A673 (cell line): ENCODE measurements around the gene CMTM8. TPM values are rescaled to one million over a fixed set of nuclear protein-coding genes. Genes with fewer than 3 reads are reported as not detected.

Experiments used
- BruUV-seq: library from RNA; stranded (reverse); fragments of 400-500 nt; replicated peaks from 2 replicates; lab custom pipeline; 2021; lab: Mats Ljungman, UMichigan
- CTCF ChIA-PET: fragments of 300-600 bp; sonication (Branson Sonifier 250); formaldehyde crosslinking; loops from one replicate; lab custom pipeline; 2022; ENCODE audit warnings: antibody characterized with exemption; lab: Charles Lee
- POLR2A ChIA-PET: fragments of 300-600 bp; sonication (Branson Sonifier 250); formaldehyde crosslinking; loops from one replicate; lab custom pipeline; 2022; ENCODE audit warnings: antibody characterized with exemption; ENCODE audit not compliant: low non-redundant PET; lab: Charles Lee
- DNase-seq: peaks from one replicate; pipeline ENCODE4 v3.0.0-alpha.2; 2015; ENCODE audit warnings: low spot score
- H3K27ac ChIP-seq: fragments of 200-600 bp; sonication (generic); 2 replicates; pipeline ENCODE4 v1.5.1; 2016; ENCODE audit warnings: mixed run types, low read depth, mild to moderate bottlenecking, mixed read lengths, antibody characterized with exemption, low read length; ENCODE audit not compliant: poor library complexity, severe bottlenecking
- H3K27me3 ChIP-seq: fragments of 200-600 bp; sonication (generic); replicated peaks from 2 replicates; pipeline ENCODE4 v1.6.1; 2017; ENCODE audit warnings: mixed run types, low read depth, mild to moderate bottlenecking, mixed read lengths, antibody characterized with exemption, low read length; ENCODE audit not compliant: insufficient read depth, poor library complexity
- H3K36me3 ChIP-seq: fragments of 200-600 bp; sonication (generic); 2 replicates; pipeline ENCODE4 v1.6.1; 2016; ENCODE audit warnings: mixed run types, mild to moderate bottlenecking, mixed read lengths, antibody characterized with exemption, low read length; ENCODE audit not compliant: insufficient read depth, poor library complexity, severe bottlenecking
- H3K4me1 ChIP-seq: fragments of 200-600 bp; sonication (generic); 2 replicates; pipeline ENCODE4 v1.6.1; 2017; ENCODE audit warnings: mixed run types, mild to moderate bottlenecking, mixed read lengths, antibody characterized with exemption, low read length; ENCODE audit not compliant: insufficient read depth, poor library complexity, severe bottlenecking
- H3K4me3 ChIP-seq: fragments of 200-600 bp; sonication (generic); 2 replicates; pipeline ENCODE4 v1.5.1; 2016; ENCODE audit warnings: low read depth, mixed run types, mild to moderate bottlenecking, mixed read lengths, low read length; ENCODE audit not compliant: poor library complexity, severe bottlenecking
- H3K9me3 ChIP-seq: fragments of 200-600 bp; sonication (generic); 2 replicates; pipeline ENCODE4 v1.6.1; 2016; ENCODE audit warnings: mixed run types, low read depth, mild to moderate bottlenecking, mixed read lengths, antibody characterized with exemption, low read length; ENCODE audit not compliant: poor library complexity, severe bottlenecking
- CTCF ChIP-seq: fragments of 300-800, 200-600 bp; sonication (generic); conservative IDR thresholded peaks from 2 replicates; pipeline ENCODE4 v1.5.1; 2017; ENCODE audit warnings: low read depth, mild to moderate bottlenecking, antibody characterized with exemption, low read length, moderate library complexity, mixed read lengths
- EZH2 ChIP-seq: fragments of 200-600 bp; sonication (generic); IDR thresholded peaks from 2 replicates; pipeline ENCODE4 v1.6.1; 2017; ENCODE audit warnings: borderline replicate concordance, low read depth, mild to moderate bottlenecking, mixed read lengths, antibody characterized with exemption, low read length; ENCODE audit not compliant: poor library complexity, severe bottlenecking
- intact Hi-C: fragments of 100-400 bp; cut with micrococcal nuclease; formaldehyde crosslinking; loops from one replicate; pipeline ENCODE4 v1.10.0; 2022; ENCODE audit not compliant: unreplicated experiment
- total RNA-seq: library from RNA; stranded (reverse); gene quantifications from 2 replicates; pipeline ENCODE4 v1.2.3, GENCODE V29; 2021

Gene CMTM8
- total RNA-seq, 1 experiment from 2014 or later: 2.1 TPM

GRCh38 chr3:32379831-32380500 is 141.5 kb downstream of the CMTM8 start:
- no peaks in the 10 kb centered on the region for H3K36me3 ChIP-seq
- DNase-seq: no peak
- no peak overlapping the region for H3K27ac ChIP-seq
- BruUV-seq: no TSS peak
- no peaks in the 10 kb centered on the region for H3K9me3 ChIP-seq
- POLR2A ChIA-PET: no interaction called here
- H3K27me3 ChIP-seq: peaks cover 11% of the 10 kb centered on the region
- intact Hi-C loops: no loop called here
- no peaks in the 10 kb centered on the region for H3K4me1 ChIP-seq
- H3K4me3 ChIP-seq: no peak overlapping the region
- CTCF ChIA-PET: no interaction called here
- TF ChIP-seq EZH2 (no peak), CTCF (no peak)

GRCh38 chr3:32381922-32382321 is 143.4 kb downstream of the CMTM8 start:
- H3K4me3 ChIP-seq: no peak overlapping the region
- H3K27ac ChIP-seq: no peak overlapping the region
- POLR2A ChIA-PET: no interaction called here
- no peak for DNase-seq
- peaks cover 11% of the 10 kb centered on the region for H3K27me3 ChIP-seq
- no TSS peak for BruUV-seq
- H3K9me3 ChIP-seq: no peaks in the 10 kb centered on the region
- H3K4me1 ChIP-seq: no peaks in the 10 kb centered on the region
- intact Hi-C loops: no loop called here
- H3K36me3 ChIP-seq: no peaks in the 10 kb centered on the region
- CTCF ChIA-PET: no interaction called here
- TF ChIP-seq CTCF (no peak), EZH2 (no peak)

GRCh38 chr3:32383136-32383711 is 144.7 kb downstream of the CMTM8 start:
- TF ChIP-seq CTCF: no peak
- no peak for TF ChIP-seq EZH2
- BruUV-seq: no TSS peak
- ChIA-PET POLR2A (no interaction called here), CTCF (no interaction called here)
- no peak for DNase-seq
- no peaks in the 10 kb centered on the region for H3K9me3 ChIP-seq
- no peaks in the 10 kb centered on the region for H3K4me1 ChIP-seq
- H3K36me3 ChIP-seq: no peaks in the 10 kb centered on the region
- no peak overlapping the region for H3K4me3 ChIP-seq
- intact Hi-C loops: no loop called here
- no peak overlapping the region for H3K27ac ChIP-seq
- peaks cover 7% of the 10 kb centered on the region for H3K27me3 ChIP-seq
